A549 (cell line): ENCODE measurements around the gene ESYT1.

Experiments used
- CBX2 ChIP-seq: fragments of 200-600 bp; sonication (generic); IDR thresholded peaks from 2 replicates; pipeline ENCODE4 v1.6.1; 2016; ENCODE audit warnings: low read depth, mild to moderate bottlenecking, borderline replicate concordance
- KDM1A ChIP-seq: fragments of 200-600 bp; sonication (generic); IDR thresholded peaks from 2 replicates; pipeline ENCODE4 v1.6.1; 2016; ENCODE audit warnings: low read depth, mild to moderate bottlenecking
- MAFK ChIP-seq: fragments of 450-650 bp; IDR thresholded peaks from 2 replicates; pipeline ENCODE4 v1.6.1; 2014; ENCODE audit not compliant: partially characterized antibody
- SMC3 ChIP-seq: fragments of >200 bp; sonication (Bioruptor Twin); formaldehyde crosslinking; IDR thresholded peaks from 3 replicates; pipeline ENCODE4 v1.6.1; 2018; ENCODE audit warnings: inconsistent platforms
- TF ChIP-seq, protein P1 (sequence below): fragments of >200 bp; sonication (Bioruptor Twin); formaldehyde crosslinking; IDR thresholded peaks from 3 replicates; pipeline ENCODE4 v1.5.1; 2016
- TF ChIP-seq, protein P2 (sequence below): fragments of 150-350 bp; IDR thresholded peaks from 2 replicates; pipeline ENCODE4 v1.6.1; 2014; ENCODE audit warnings: low read depth, mild to moderate bottlenecking, low read length
- TF ChIP-seq, protein P3 (sequence below): fragments of 450-650 bp; IDR thresholded peaks from 2 replicates; pipeline ENCODE4 v1.6.1; 2014; ENCODE audit warnings: antibody characterized with exemption
- TF ChIP-seq, protein P4 (sequence below): IDR thresholded peaks from 2 replicates; pipeline ENCODE4 v1.6.1; 2012

DNA sequence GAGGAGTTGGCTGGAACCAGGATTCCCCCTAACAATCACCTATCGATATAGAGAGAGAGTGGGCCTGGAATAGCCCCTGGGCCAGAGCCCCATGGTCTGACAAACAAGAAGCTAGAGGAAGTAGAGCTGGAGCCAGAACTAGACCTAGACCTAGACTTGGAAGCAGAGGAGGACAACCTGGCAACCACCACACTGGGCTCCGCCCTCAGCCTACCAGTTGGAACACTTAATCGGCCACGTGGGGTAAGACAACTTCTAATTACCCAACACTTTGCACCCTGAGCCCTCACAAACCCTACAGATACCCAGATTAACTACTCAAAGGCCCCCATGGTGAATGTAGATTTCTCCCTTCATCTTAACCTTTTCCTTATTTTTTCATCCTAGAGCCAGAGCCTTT is 28.3 kb upstream of the ESYT1 start:
- TF ChIP-seq KDM1A = no peak
- TF ChIP-seq, protein P1, sequence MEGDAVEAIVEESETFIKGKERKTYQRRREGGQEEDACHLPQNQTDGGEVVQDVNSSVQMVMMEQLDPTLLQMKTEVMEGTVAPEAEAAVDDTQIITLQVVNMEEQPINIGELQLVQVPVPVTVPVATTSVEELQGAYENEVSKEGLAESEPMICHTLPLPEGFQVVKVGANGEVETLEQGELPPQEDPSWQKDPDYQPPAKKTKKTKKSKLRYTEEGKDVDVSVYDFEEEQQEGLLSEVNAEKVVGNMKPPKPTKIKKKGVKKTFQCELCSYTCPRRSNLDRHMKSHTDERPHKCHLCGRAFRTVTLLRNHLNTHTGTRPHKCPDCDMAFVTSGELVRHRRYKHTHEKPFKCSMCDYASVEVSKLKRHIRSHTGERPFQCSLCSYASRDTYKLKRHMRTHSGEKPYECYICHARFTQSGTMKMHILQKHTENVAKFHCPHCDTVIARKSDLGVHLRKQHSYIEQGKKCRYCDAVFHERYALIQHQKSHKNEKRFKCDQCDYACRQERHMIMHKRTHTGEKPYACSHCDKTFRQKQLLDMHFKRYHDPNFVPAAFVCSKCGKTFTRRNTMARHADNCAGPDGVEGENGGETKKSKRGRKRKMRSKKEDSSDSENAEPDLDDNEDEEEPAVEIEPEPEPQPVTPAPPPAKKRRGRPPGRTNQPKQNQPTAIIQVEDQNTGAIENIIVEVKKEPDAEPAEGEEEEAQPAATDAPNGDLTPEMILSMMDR = no peak
- TF ChIP-seq, protein P2, sequence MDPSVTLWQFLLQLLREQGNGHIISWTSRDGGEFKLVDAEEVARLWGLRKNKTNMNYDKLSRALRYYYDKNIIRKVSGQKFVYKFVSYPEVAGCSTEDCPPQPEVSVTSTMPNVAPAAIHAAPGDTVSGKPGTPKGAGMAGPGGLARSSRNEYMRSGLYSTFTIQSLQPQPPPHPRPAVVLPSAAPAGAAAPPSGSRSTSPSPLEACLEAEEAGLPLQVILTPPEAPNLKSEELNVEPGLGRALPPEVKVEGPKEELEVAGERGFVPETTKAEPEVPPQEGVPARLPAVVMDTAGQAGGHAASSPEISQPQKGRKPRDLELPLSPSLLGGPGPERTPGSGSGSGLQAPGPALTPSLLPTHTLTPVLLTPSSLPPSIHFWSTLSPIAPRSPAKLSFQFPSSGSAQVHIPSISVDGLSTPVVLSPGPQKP = no peak
- TF ChIP-seq, protein P3, sequence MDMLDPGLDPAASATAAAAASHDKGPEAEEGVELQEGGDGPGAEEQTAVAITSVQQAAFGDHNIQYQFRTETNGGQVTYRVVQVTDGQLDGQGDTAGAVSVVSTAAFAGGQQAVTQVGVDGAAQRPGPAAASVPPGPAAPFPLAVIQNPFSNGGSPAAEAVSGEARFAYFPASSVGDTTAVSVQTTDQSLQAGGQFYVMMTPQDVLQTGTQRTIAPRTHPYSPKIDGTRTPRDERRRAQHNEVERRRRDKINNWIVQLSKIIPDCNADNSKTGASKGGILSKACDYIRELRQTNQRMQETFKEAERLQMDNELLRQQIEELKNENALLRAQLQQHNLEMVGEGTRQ = no peak
- no peak for TF ChIP-seq MAFK
- TF ChIP-seq, protein P4, sequence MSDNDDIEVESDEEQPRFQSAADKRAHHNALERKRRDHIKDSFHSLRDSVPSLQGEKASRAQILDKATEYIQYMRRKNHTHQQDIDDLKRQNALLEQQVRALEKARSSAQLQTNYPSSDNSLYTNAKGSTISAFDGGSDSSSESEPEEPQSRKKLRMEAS = no peak
- TF ChIP-seq CBX2 = no peak
- TF ChIP-seq SMC3 = no peak
